Naive thymus-derived CD4-positive, alpha-beta T cell (primary cell): ENCODE data around the gene DUSP7. TPM values are rescaled to one million over a fixed set of nuclear protein-coding genes. Genes with fewer than 3 reads are reported as not detected.
A peak's percentile ranks its signal among the peaks of the same experiment; 100 is the strongest.

Experiments used
- ATAC-seq: fragments of 150-1000 bp; cut with Tn5 transposase; 2 replicates; pipeline ENCODE4 v1.10.0; 2021; ENCODE audit warnings: mild to moderate bottlenecking, moderate library complexity
- CTCF ChIA-PET: fragments of 350-600 bp; sonication (Branson Sonifier 250); formaldehyde crosslinking; loops from one replicate; lab custom pipeline; 2021; ENCODE audit warnings: antibody characterized with exemption; lab: Charles Lee
- POLR2A ChIA-PET: fragments of 350-600 bp; sonication (Branson Sonifier 250); formaldehyde crosslinking; loops from one replicate; lab custom pipeline; 2021; ENCODE audit warnings: antibody characterized with exemption, inconsistent platforms; lab: Charles Lee
- DNase-seq, 9 donors: peaks; one replicate each; pipeline versions ENCODE4 v3.0.0 to v3.0.0-alpha.2; 2020 to 2022; ENCODE audit warnings: mixed read lengths in 1 of 9
- H3K27ac ChIP-seq: one replicate; pipeline ENCODE4 v1.7.0; 2013; ENCODE audit warnings: mild to moderate bottlenecking, low read depth, low read length, moderate library complexity
- H3K27me3 ChIP-seq, 2 donors: one replicate each; pipeline ENCODE4 v1.7.0; 2013; ENCODE audit warnings: low read length in 2 of 2, mild to moderate bottlenecking in 2 of 2, moderate library complexity in 2 of 2; ENCODE audit not compliant: control insufficient read depth in 2 of 2, insufficient read depth in 2 of 2
- H3K36me3 ChIP-seq, 3 experiments: 1 replicate in 2 of 3; 2 replicates in 1 of 3; pipeline ENCODE4 v1.7.0; 2013; ENCODE audit warnings: low read length in 3 of 3, mild to moderate bottlenecking in 3 of 3, moderate library complexity in 1 of 3; ENCODE audit not compliant: insufficient read depth in 3 of 3, control insufficient read depth in 2 of 3
- H3K4me1 ChIP-seq, 2 donors: one replicate each; pipeline ENCODE4 v1.7.0; 2013; ENCODE audit warnings: low read length in 2 of 2, mild to moderate bottlenecking in 2 of 2, moderate library complexity in 1 of 2; ENCODE audit not compliant: control insufficient read depth in 2 of 2, insufficient read depth in 2 of 2
- H3K4me3 ChIP-seq: 2 replicates; pipeline ENCODE4 v1.7.0; 2013; ENCODE audit warnings: mild to moderate bottlenecking, low read length
- H3K9me3 ChIP-seq, 3 experiments: 1 replicate in 2 of 3; 2 replicates in 1 of 3; pipeline ENCODE4 v1.7.0; 2013; ENCODE audit warnings: low read length in 3 of 3; ENCODE audit not compliant: control insufficient read depth in 2 of 3
- H3K27ac Mint-ChIP-seq, 9 donors: one replicate each; pipeline ENCODE4 v1.8.0; 2020 to 2022; ENCODE audit warnings: mixed read lengths in 9 of 9, mild to moderate bottlenecking in 8 of 9, moderate library complexity in 5 of 9, inconsistent platforms in 2 of 9
- H3K27me3 Mint-ChIP-seq, 5 donors: one replicate each; pipeline ENCODE4 v1.8.0; 2021 to 2022; ENCODE audit warnings: mixed read lengths in 5 of 5, mild to moderate bottlenecking in 1 of 5
- H3K36me3 Mint-ChIP-seq, 5 donors: one replicate each; pipeline ENCODE4 v1.8.0; 2020 to 2022; ENCODE audit warnings: mixed read lengths in 5 of 5, mild to moderate bottlenecking in 3 of 5, inconsistent platforms in 1 of 5
- H3K4me1 Mint-ChIP-seq, 7 donors: one replicate each; pipeline ENCODE4 v1.8.0; 2020 to 2022; ENCODE audit warnings: mixed read lengths in 7 of 7, mild to moderate bottlenecking in 3 of 7, inconsistent platforms in 1 of 7
- H3K4me3 Mint-ChIP-seq, 10 donors: one replicate each; pipeline ENCODE4 v1.8.0; 2020 to 2022; ENCODE audit warnings: mild to moderate bottlenecking in 10 of 10, mixed read lengths in 10 of 10, moderate library complexity in 6 of 10, inconsistent platforms in 2 of 10
- H3K9me3 Mint-ChIP-seq, 11 donors: one replicate each; pipeline ENCODE4 v1.8.0; 2020 to 2022; ENCODE audit warnings: mixed read lengths in 11 of 11, mild to moderate bottlenecking in 4 of 11, inconsistent platforms in 1 of 11, moderate library complexity in 1 of 11
- intact Hi-C, 2 donors: fragments of 100-400 bp; cut with micrococcal nuclease; formaldehyde crosslinking; loops; one replicate each; pipeline ENCODE4 v1.15.1; 2023
- polyA plus RNA-seq, 2 donors: library from polyadenylated mRNA; unstranded; fragments of 300-500 nt; fragmentation: Illumina TruSeq; gene quantifications; one replicate each; pipeline ENCODE4 v1.2.3, GENCODE V29; 2021
- total RNA-seq, 6 experiments: library from RNA in 5 of 6; stranded (reverse) in 5 of 6; gene quantifications; 1 replicate in 5 of 6; 2 replicates in 1 of 6; pipeline ENCODE4 v1.2.3 and lab custom pipeline; 2021 to 2026

The DUSP7 gene
- total and polyA plus RNA-seq, 7 experiments from 2014 or later, result 4.9 to 41.5 (median 18.1) TPM

DNA sequence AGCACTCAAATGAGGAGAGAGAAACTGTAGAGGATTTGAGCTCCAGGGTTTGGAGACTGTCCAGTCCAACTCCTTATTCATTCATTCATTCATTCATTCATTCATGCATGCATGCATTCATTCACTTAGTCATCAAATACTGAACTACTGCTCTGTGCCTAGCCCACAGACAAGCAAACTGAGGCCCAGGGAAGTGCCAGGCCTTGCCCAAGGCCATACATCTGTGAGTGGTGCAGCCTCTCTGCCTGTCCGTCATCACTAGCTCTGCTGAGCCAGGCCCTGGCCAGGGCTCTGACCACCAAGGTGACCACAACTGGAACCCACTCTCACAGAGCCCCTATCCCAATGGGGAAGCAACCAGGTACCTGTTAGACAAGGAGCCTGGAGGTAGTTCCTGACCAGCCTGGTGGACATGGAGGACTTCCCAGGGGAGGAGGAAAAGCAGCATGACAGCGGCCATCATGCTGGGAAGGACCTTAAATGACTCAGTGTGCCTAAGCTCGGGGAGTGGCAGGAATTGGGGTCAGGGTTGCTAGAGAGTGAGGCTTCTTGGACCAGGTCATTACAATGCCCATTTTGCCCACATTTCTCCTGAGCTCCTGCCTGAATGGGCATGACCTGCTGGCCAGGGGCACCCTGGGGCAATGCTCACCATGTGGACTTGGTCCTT lies 33.1 kb downstream of the DUSP7 start:
- Histone ChIP-seq H3K9me3 (no peaks in the 10 kb centered on the region), H3K27ac (no peak overlapping the region), H3K4me3 (no peak overlapping the region), H3K36me3 (no peaks in the 10 kb centered on the region), H3K27me3 (no peaks in the 10 kb centered on the region), H3K4me1 (no peaks in the 10 kb centered on the region)
- Mint-ChIP-seq H3K36me3 (no peaks in the 10 kb centered on the region), H3K9me3 (peaks cover 0 to 1% (median 0%) of the 10 kb centered on the region in 11 donors), H3K4me3 (no peak overlapping the region), H3K27ac (peak overlapping the region in 1 of 9 donors; percentile 14), H3K27me3 (peaks cover 0 to 5% (median 0%) of the 10 kb centered on the region in 5 donors), H3K4me1 (peaks cover 0 to 6% (median 0%) of the 10 kb centered on the region in 7 donors)
- DNase-seq (no peak), ATAC-seq (no peak)
- POLR2A ChIA-PET, result no interaction called here
- CTCF ChIA-PET, result no interaction called here
- intact Hi-C loops, result no loop called here

DNA sequence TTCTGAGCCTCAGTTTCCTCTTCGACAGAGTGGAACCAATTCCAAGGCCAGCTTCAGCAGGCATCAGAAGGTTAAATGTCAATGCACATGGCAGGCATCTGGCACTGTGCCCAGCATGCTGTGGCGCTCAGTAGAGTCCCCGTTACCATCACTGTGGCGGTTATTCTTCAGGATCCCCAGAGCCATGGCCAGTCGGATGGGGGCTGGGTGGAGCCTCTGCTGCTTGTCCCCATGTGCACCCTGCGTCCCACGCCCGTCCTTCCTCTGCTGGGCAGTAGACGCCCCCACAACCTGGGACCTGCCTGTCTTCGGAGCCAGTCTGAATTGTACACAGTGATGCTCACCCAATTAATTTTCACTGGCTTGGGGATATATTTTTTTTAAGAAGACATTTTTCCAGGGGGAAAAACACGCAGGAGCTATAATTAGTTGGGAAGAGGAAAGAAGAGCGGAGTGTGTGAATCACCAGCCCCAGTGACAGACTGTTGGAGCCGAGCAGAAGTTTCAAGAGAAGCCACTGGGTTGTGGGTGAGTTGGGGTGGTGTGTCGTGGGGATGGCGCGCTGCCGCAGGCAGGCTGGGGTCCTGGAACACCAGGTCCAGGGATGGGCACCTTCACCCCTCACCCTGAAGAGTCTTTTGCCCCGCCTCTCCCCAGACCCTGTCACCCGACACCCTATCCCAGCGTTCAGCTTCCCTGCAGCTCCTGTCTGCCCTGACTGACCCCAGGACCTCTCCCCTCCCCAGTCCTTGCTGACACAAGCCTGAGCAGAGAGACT lies 33.9 kb downstream of the DUSP7 start:
- Mint-ChIP-seq H3K36me3 (no peaks in the 10 kb centered on the region), H3K27ac (no peak overlapping the region), H3K27me3 (peaks cover 0 to 5% (median 0%) of the 10 kb centered on the region in 5 donors), H3K9me3 (no peaks in the 10 kb centered on the region), H3K4me1 (peaks cover 0 to 6% (median 0%) of the 10 kb centered on the region in 7 donors), H3K4me3 (no peak overlapping the region)
- H3K27me3 ChIP-seq, result no peaks in the 10 kb centered on the region
- no peaks in the 10 kb centered on the region for H3K9me3 ChIP-seq
- DNase-seq, result no peak
- no peaks in the 10 kb centered on the region for H3K4me1 ChIP-seq
- H3K36me3 ChIP-seq, result no peaks in the 10 kb centered on the region
- ChIA-PET POLR2A (no interaction called here), CTCF (no interaction called here)
- peak; percentile 14 for ATAC-seq
- no peak overlapping the region for H3K4me3 ChIP-seq
- intact Hi-C loops, result no loop called here
- H3K27ac ChIP-seq, result no peak overlapping the region

DNA sequence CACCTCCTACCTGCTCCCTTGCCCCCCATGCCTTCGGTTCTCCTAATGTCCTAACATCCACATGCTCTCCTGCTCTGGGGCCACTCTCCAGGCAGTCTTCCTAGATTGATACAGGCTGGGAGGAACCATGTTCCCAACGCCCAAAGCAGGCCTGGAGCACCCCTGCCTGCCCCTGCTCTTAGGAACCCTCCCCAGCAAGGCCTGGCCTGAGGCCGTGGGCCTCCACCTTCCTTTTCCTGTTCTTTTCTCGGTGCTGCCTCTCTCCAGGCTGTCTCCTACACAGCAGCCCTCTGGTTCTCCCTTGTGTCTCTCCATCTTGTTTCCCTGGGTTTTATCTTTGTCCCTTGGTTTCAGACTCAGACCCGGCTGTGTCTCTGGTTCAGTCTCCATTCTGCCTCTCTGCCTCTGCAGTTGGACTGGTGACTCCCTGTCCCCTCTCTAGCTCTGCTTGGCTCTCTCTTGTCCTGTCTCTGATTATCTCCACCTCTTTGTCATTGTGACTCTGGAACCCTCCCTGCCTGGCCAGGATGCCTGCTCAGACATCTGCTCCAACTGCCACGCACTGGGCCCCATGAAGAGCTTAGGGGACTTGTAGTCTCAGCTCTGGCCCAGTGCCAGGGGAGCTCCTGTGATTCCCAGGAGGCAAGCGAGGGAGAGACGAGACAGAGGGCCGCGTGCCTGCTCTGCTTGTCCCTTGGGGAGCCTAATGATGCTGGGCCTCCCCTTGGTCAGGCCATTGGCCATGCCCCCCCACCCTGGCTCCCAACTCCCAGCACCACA lies 34.7 kb downstream of the DUSP7 start:
- CTCF ChIA-PET, result no interaction called here
- no peak overlapping the region for H3K4me3 ChIP-seq
- no peaks in the 10 kb centered on the region for H3K9me3 Mint-ChIP-seq
- H3K27ac ChIP-seq, result no peak overlapping the region
- peaks cover 0 to 5% (median 0%) of the 10 kb centered on the region in 5 donors for H3K27me3 Mint-ChIP-seq
- H3K4me3 Mint-ChIP-seq, result no peak overlapping the region
- intact Hi-C loops, result no loop called here
- H3K4me1 ChIP-seq, result no peaks in the 10 kb centered on the region
- ATAC-seq (no peak), DNase-seq (no peak)
- H3K36me3 Mint-ChIP-seq, result no peaks in the 10 kb centered on the region
- H3K36me3 ChIP-seq, result no peaks in the 10 kb centered on the region
- peaks cover 0 to 6% (median 0%) of the 10 kb centered on the region in 7 donors for H3K4me1 Mint-ChIP-seq
- H3K27ac Mint-ChIP-seq, result peak overlapping the region in 2 of 9 donors; percentile 9 to 79
- no peaks in the 10 kb centered on the region for H3K9me3 ChIP-seq
- POLR2A ChIA-PET, result no interaction called here
- H3K27me3 ChIP-seq, result no peaks in the 10 kb centered on the region

DNA sequence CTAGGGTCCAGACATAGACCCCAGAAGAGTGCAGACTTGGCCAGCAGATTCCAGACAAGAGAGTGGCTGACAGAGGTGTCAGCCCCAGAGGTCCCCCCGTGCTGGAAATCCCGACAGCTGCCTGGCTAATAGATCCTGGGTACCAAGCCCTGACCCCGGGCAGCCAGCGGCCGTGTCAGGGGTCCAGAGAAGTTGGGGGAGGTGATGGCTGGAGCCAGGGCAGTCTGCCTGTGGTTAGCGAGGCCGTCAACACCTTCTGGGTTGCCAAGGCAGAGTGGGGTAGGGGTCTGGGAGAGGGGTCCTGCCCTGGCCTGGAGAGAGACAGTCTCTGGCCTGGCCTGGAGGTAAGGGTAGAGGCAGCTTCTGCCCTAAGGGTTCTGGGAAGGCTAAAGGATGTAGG lies 35.6 kb downstream of the DUSP7 start:
- intact Hi-C loops, result no loop called here
- H3K27me3 Mint-ChIP-seq, result no peaks in the 10 kb centered on the region
- no peak for DNase-seq
- peak overlapping the region in 1 of 9 donors; percentile 52 for H3K27ac Mint-ChIP-seq
- ChIA-PET POLR2A (no interaction called here), CTCF (no interaction called here)
- H3K4me3 Mint-ChIP-seq, result no peak overlapping the region
- no peaks in the 10 kb centered on the region for H3K9me3 ChIP-seq
- no peaks in the 10 kb centered on the region for H3K36me3 ChIP-seq
- no peaks in the 10 kb centered on the region for H3K9me3 Mint-ChIP-seq
- H3K27me3 ChIP-seq, result no peaks in the 10 kb centered on the region
- H3K4me1 Mint-ChIP-seq, result peaks cover 0 to 6% (median 0%) of the 10 kb centered on the region in 7 donors
- ATAC-seq, result no peak
- H3K27ac ChIP-seq, result no peak overlapping the region
- no peaks in the 10 kb centered on the region for H3K36me3 Mint-ChIP-seq
- H3K4me1 ChIP-seq, result no peaks in the 10 kb centered on the region
- H3K4me3 ChIP-seq, result no peak overlapping the region

DNA sequence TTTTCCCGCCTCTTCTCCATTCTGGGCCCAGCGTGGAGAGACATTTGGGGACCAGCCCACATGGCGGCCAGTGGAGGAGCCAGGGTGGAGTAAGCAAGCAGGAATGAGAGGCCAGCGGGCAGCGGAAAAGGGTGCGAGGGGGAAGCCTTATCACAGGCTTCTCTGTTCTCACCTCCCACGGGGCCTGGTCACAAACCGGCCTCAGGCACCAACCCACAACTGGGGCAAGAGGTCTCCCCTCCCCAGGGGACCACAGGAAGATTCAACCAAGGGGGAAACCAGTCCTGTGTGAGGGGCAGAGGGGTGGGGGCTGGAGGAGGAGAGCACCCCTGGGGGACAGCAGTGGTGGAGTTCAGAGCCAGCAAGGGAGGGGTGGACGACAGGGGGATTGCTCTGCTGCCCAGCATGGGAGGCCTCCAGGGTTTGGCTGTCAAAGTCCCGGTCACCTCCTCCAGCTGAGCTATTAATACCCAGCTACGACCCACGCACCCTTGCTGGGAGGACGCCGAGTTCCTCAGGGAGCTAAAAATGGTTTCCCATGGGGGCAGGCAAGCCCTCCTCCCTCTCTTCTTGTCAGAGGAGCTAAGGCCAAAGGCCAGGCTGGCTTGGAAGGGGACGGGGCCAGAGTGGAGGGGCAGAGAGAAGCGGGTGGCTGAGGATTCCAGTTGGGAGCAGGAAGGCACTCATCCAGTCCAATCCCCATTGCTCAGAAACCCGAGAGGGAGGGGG lies 36.9 kb downstream of the DUSP7 start:
- no peaks in the 10 kb centered on the region for H3K9me3 Mint-ChIP-seq
- no peaks in the 10 kb centered on the region for H3K27me3 Mint-ChIP-seq
- H3K27ac Mint-ChIP-seq, result no peak overlapping the region
- intact Hi-C loops, result no loop called here
- no peak overlapping the region for H3K4me3 Mint-ChIP-seq
- no peak for DNase-seq
- no peaks in the 10 kb centered on the region for H3K27me3 ChIP-seq
- peaks cover 0 to 6% (median 0%) of the 10 kb centered on the region in 7 donors for H3K4me1 Mint-ChIP-seq
- no peak overlapping the region for H3K27ac ChIP-seq
- no peak overlapping the region for H3K4me3 ChIP-seq
- H3K9me3 ChIP-seq, result no peaks in the 10 kb centered on the region
- no peaks in the 10 kb centered on the region for H3K4me1 ChIP-seq
- ChIA-PET POLR2A (no interaction called here), CTCF (no interaction called here)
- ATAC-seq, result no peak
- H3K36me3 ChIP-seq, result no peaks in the 10 kb centered on the region
- H3K36me3 Mint-ChIP-seq, result no peaks in the 10 kb centered on the region

DNA sequence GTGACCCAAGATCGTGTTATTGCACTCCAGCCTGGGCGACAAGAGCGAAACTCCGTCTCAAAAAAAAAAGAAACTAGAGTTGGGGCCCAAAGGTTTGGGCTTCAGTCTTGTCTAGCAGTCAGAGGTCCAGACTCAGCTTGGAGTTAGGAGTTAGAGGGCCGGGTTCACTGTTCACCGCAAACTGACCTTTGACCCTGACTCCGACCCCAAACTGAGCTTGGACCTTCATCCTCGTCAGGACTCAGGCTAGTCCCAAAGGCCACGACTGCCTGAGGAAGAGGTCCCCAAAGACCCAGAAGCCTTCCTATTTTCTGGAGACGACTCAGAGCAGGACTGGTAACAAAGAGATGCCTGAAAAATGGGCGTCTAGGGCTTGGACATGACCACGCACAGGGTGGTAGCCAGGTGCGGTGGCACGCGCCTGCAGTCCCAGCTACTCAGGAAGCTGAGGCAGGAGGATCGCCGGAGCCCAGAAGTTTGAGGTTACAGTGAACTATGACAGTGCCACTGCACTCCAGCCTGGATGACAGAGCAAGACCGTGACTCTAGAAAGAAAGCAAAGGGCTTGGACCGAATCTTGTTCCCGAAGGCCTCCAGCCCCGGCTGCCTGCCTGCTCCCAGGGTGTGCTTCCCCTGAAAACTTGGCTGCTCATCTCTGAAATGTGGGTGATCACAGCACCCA lies 37.9 kb downstream of the DUSP7 start:
- ChIA-PET POLR2A (no interaction called here), CTCF (no interaction called here)
- Histone ChIP-seq H3K4me3 (no peak overlapping the region), H3K27ac (no peak overlapping the region), H3K27me3 (no peaks in the 10 kb centered on the region), H3K36me3 (no peaks in the 10 kb centered on the region), H3K9me3 (no peaks in the 10 kb centered on the region), H3K4me1 (no peaks in the 10 kb centered on the region)
- DNase-seq (no peak), ATAC-seq (no peak)
- intact Hi-C loops, result no loop called here
- Mint-ChIP-seq H3K36me3 (no peaks in the 10 kb centered on the region), H3K27me3 (no peaks in the 10 kb centered on the region), H3K4me3 (no peak overlapping the region), H3K4me1 (peaks cover 0 to 6% (median 0%) of the 10 kb centered on the region in 7 donors), H3K27ac (no peak overlapping the region), H3K9me3 (no peaks in the 10 kb centered on the region)
